Astrocyte of the spinal cord (primary cell): ENCODE data around the gene RYR3.

ENCODE experiments used
- DNase-seq: peaks from one replicate; pipeline ENCODE4 v3.0.0; 2011; ENCODE audit warnings: low read depth, low spot score
- H3K4me3 ChIP-seq: 2 replicates; pipeline ENCODE4 v1.5.1; 2011; ENCODE audit warnings: low read depth, mild to moderate bottlenecking, low read length, moderate library complexity
- CTCF ChIP-seq: IDR thresholded peaks from 2 replicates; pipeline ENCODE4 v1.5.1; 2012; ENCODE audit warnings: low read depth, mild to moderate bottlenecking, low read length, inconsistent platforms
- in situ Hi-C: cut with HindIII; loops from 2 replicates; pipeline ENCODE4 v1.10.0; 2017; ENCODE audit warnings: low sequenced_read_pairs

The RYR3 gene

GRCh38 chr15:33699691-33700447 is 389.1 kb downstream of the RYR3 start:
- in situ Hi-C loops, result no loop called here
- no peak overlapping the region for H3K4me3 ChIP-seq
- no peak for DNase-seq
- peak; percentile 37 for TF ChIP-seq CTCF

DNA sequence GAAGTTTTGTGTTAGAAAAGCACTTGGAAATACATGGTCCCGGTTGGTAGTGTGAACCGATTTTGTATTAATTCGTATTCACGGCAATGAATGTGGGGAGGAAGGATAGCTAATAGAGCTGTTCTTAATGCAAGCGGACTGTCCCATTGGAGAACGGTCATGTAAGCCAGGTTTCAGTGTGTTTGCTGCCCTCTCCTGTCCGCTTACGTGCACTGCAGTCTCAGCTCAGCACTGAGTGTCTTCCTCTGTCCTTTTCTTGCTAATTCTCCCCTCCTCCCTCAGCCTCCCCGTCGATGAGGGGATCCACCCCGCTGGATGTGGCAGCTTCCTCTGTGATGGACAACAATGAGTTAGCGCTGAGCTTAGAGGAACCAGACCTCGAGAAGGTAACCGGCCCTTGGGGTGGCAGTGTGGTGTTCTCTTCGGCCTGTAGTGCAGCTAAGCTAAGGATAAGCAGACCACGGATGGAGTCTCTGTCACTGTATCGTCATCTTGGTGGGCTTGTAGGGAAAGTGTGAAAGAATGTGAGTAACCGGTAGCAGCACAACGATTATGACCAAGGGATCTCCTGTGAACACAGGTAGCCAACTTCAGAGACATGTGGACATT is 390.0 kb downstream of the RYR3 start:
- peak; percentile 97 for TF ChIP-seq CTCF
- DNase-seq, result peak; percentile 78
- H3K4me3 ChIP-seq, result no peak overlapping the region
- in situ Hi-C loops, result no loop called here

- no peak for DNase-seq
- in situ Hi-C loops, result no loop called here
- peak; percentile 39 for TF ChIP-seq CTCF
- H3K4me3 ChIP-seq, result no peak overlapping the region
These were observed 390.5 kb downstream of the RYR3 start for GRCh38 chr15:33701304-33701696.

- in situ Hi-C loops, result no loop called here
- H3K4me3 ChIP-seq, result no peak overlapping the region
- DNase-seq, result no peak
- no peak for TF ChIP-seq CTCF
These were observed 395.4 kb downstream of the RYR3 start for GRCh38 chr15:33706173-33706572.

GRCh38 chr15:33710748-33711147 is 400.0 kb downstream of the RYR3 start:
- H3K4me3 ChIP-seq, result no peak overlapping the region
- in situ Hi-C loops, result no loop called here
- DNase-seq, result no peak
- no peak for TF ChIP-seq CTCF

DNA sequence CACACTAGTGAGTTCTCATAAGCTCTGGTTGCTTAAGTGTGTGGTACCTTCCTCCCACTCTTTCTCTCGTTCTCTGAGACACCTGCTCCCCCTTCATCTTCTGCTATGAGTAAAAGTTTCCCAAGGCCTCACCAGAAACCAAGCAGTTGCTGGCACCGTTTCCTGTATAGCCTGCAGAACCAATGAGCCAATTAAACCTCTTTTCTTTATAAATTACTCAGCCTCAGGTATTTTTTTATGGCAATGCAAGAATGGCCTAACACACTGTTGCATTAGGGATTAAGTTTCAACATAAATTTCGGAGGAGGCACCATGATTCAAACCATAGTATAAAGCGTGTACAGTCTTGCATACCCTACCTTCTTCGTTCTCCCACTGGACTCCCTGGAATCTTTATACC is 405.3 kb downstream of the RYR3 start:
- no peak for TF ChIP-seq CTCF
- DNase-seq, result no peak
- no peak overlapping the region for H3K4me3 ChIP-seq
- in situ Hi-C loops, result no loop called here
